ENCODE results near the gene WDR81. TPM values are rescaled to one million over a fixed set of nuclear protein-coding genes. Genes with fewer than 3 reads are reported as not detected.

Gene WDR81
- total and polyA plus RNA-seq, 2 experiments from 2014 or later: 3.5 to 14.5 TPM

DNA sequence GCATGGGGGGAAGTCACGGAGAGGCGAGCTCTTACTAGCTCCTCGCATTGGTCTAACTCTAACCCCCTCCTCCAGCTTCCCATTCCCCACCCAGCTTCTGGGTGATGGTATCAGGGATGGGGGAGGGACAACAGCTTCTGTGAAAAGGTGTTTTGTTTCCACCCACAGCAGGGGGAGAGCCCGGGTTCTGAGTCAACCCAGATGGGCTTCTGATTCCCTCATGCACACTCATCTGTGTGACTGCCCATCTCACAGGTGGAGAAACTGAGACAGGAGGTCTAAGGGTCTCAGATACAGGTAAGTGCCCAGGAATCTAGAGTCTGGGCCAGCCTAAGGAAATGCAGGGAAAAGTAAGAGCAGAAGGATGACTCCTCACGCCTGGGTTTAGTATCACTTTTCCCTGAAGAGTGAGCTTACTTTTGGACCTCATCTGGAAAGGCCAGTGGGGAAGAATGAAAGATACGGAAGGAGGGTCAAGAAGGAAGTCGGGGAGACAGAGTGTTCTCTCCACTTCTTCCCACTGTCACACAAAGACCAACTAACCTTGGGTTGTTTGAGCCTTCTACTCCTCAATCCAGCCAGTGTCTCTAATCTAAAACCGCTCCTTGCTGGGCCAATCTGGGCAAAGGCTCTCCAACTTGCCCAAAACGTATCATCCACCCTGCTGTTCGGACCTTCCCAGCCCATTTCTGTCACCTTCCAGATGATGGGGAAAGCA is 11.2 kb upstream of the WDR81 start:
- TF ChIP-seq, protein P1, sequence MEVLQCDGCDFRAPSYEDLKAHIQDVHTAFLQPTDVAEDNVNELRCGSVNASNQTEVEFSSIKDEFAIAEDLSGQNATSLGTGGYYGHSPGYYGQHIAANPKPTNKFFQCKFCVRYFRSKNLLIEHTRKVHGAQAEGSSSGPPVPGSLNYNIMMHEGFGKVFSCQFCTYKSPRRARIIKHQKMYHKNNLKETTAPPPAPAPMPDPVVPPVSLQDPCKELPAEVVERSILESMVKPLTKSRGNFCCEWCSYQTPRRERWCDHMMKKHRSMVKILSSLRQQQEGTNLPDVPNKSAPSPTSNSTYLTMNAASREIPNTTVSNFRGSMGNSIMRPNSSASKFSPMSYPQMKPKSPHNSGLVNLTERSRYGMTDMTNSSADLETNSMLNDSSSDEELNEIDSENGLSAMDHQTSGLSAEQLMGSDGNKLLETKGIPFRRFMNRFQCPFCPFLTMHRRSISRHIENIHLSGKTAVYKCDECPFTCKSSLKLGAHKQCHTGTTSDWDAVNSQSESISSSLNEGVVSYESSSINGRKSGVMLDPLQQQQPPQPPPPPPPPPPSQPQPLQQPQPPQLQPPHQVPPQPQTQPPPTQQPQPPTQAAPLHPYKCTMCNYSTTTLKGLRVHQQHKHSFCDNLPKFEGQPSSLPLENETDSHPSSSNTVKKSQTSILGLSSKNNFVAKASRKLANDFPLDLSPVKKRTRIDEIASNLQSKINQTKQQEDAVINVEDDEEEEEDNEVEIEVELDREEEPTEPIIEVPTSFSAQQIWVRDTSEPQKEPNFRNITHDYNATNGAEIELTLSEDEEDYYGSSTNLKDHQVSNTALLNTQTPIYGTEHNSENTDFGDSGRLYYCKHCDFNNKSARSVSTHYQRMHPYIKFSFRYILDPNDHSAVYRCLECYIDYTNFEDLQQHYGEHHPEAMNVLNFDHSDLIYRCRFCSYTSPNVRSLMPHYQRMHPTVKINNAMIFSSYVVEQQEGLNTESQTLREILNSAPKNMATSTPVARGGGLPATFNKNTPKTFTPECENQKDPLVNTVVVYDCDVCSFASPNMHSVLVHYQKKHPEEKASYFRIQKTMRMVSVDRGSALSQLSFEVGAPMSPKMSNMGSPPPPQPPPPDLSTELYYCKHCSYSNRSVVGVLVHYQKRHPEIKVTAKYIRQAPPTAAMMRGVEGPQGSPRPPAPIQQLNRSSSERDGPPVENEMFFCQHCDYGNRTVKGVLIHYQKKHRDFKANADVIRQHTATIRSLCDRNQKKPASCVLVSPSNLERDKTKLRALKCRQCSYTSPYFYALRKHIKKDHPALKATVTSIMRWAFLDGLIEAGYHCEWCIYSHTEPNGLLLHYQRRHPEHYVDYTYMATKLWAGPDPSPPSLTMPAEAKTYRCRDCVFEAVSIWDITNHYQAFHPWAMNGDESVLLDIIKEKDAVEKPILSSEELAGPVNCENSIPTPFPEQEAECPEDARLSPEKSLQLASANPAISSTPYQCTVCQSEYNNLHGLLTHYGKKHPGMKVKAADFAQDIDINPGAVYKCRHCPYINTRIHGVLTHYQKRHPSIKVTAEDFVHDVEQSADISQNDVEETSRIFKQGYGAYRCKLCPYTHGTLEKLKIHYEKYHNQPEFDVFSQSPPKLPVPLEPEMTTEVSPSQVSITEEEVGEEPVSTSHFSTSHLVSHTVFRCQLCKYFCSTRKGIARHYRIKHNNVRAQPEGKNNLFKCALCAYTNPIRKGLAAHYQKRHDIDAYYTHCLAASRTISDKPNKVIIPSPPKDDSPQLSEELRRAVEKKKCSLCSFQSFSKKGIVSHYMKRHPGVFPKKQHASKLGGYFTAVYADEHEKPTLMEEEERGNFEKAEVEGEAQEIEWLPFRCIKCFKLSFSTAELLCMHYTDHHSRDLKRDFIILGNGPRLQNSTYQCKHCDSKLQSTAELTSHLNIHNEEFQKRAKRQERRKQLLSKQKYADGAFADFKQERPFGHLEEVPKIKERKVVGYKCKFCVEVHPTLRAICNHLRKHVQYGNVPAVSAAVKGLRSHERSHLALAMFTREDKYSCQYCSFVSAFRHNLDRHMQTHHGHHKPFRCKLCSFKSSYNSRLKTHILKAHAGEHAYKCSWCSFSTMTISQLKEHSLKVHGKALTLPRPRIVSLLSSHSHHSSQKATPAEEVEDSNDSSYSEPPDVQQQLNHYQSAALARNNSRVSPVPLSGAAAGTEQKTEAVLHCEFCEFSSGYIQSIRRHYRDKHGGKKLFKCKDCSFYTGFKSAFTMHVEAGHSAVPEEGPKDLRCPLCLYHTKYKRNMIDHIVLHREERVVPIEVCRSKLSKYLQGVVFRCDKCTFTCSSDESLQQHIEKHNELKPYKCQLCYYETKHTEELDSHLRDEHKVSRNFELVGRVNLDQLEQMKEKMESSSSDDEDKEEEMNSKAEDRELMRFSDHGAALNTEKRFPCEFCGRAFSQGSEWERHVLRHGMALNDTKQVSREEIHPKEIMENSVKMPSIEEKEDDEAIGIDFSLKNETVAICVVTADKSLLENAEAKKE (CRISPR knock-in tag; IDR thresholded peaks at IDR 0.05): no peak
- TF ChIP-seq, protein P2, sequence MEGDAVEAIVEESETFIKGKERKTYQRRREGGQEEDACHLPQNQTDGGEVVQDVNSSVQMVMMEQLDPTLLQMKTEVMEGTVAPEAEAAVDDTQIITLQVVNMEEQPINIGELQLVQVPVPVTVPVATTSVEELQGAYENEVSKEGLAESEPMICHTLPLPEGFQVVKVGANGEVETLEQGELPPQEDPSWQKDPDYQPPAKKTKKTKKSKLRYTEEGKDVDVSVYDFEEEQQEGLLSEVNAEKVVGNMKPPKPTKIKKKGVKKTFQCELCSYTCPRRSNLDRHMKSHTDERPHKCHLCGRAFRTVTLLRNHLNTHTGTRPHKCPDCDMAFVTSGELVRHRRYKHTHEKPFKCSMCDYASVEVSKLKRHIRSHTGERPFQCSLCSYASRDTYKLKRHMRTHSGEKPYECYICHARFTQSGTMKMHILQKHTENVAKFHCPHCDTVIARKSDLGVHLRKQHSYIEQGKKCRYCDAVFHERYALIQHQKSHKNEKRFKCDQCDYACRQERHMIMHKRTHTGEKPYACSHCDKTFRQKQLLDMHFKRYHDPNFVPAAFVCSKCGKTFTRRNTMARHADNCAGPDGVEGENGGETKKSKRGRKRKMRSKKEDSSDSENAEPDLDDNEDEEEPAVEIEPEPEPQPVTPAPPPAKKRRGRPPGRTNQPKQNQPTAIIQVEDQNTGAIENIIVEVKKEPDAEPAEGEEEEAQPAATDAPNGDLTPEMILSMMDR (conservative IDR thresholded peaks at IDR 0.05; ENCODE audit: low read depth in 2 of 2): no peak
- TF ChIP-seq, protein P3, sequence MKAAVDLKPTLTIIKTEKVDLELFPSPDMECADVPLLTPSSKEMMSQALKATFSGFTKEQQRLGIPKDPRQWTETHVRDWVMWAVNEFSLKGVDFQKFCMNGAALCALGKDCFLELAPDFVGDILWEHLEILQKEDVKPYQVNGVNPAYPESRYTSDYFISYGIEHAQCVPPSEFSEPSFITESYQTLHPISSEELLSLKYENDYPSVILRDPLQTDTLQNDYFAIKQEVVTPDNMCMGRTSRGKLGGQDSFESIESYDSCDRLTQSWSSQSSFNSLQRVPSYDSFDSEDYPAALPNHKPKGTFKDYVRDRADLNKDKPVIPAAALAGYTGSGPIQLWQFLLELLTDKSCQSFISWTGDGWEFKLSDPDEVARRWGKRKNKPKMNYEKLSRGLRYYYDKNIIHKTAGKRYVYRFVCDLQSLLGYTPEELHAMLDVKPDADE (IDR thresholded peaks at IDR 0.05): no peak
- TF ChIP-seq ZNF331 (CRISPR knock-in tag; IDR thresholded peaks at IDR 0.05; ENCODE audit: low read depth): no peak
- TF ChIP-seq STAT1 (IDR thresholded peaks at IDR 0.05; ENCODE audit: unreplicated experiment): no peak
- Mint-ChIP-seq H3K4me3 (peak overlapping the region; percentile 94), H3K4me1 (peaks cover 35% of the 10 kb centered on the region), H3K36me3 (ENCODE audit: low read depth) (peaks cover 14% of the 10 kb centered on the region; the same call in 2 of the 3 replicates), H3K27me3 (ENCODE audit: insufficient read depth, low read depth, poor library complexity) (peaks cover 40% of the 10 kb centered on the region), H3K9me3 (no peaks in the 10 kb centered on the region), H3K27ac (peak overlapping the region; percentile 84; the same call in 1 of the 2 replicates)
- Histone ChIP-seq H3K27me3 (ENCODE audit: insufficient read depth) (peaks cover 7% of the 10 kb centered on the region; the same call in 1 of the 2 replicates), H3K9me2 (ENCODE audit: insufficient read depth) (no peaks in the 10 kb centered on the region), H2AFZ (no peak overlapping the region), H3F3A (replicated peaks; ENCODE audit: low read depth) (peaks cover 1% of the 10 kb centered on the region; the same call in 1 of the 2 replicates), H3K4me3 (peak overlapping the region; percentile 83; the same call in 1 of the 2 replicates), H3K4me2 (peak overlapping the region; percentile 99), H3K4me1 (ENCODE audit: insufficient read depth) (peaks cover 19% of the 10 kb centered on the region), H4K20me1 (replicated peaks; ENCODE audit: insufficient read depth) (no peaks in the 10 kb centered on the region), H3K27ac (ENCODE audit: low read depth) (no peak overlapping the region), H3K79me2 (replicated peaks; ENCODE audit: insufficient read depth) (no peaks in the 10 kb centered on the region), H3K36me3 (ENCODE audit: insufficient read depth) (no peaks in the 10 kb centered on the region)
- ATAC-seq: no peak
- DNase-seq (ENCODE audit: low spot score): no peak
